ENCODE data around the gene JAKMIP3.

DNA sequence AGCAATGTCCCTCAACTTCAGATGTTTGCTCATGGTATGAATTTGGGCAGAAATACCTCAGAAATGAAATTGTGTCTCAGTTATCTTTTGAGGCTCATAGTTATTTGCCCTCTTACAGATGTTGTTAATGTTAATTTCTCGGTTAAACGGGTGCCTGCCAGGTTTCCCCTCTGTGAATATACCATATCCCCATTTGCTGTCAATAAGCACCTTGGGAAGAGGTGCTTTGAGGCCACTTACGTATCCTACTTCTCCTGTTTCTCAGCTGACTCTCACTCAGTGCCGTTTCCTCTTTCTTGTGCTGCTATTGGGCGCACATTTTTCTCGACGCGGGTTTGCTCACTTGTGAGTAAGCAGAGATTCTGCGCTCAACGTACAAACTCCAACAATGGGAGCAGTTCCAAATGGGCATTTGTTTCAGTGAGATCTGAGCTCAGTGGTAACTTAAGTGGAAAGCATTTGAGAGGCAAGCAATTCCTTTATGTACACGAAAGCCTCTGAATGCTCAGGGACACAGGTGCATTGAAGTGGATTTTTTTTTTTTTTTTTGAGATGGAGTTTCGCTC, 34.8 kb upstream of the JAKMIP3 start:
- TF ChIP-seq, protein P1, sequence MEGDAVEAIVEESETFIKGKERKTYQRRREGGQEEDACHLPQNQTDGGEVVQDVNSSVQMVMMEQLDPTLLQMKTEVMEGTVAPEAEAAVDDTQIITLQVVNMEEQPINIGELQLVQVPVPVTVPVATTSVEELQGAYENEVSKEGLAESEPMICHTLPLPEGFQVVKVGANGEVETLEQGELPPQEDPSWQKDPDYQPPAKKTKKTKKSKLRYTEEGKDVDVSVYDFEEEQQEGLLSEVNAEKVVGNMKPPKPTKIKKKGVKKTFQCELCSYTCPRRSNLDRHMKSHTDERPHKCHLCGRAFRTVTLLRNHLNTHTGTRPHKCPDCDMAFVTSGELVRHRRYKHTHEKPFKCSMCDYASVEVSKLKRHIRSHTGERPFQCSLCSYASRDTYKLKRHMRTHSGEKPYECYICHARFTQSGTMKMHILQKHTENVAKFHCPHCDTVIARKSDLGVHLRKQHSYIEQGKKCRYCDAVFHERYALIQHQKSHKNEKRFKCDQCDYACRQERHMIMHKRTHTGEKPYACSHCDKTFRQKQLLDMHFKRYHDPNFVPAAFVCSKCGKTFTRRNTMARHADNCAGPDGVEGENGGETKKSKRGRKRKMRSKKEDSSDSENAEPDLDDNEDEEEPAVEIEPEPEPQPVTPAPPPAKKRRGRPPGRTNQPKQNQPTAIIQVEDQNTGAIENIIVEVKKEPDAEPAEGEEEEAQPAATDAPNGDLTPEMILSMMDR (IDR thresholded peaks at IDR 0.05): no peak
- TF ChIP-seq POLR2A (IDR thresholded peaks at IDR 0.05) (no peak), POLR2AphosphoS5 (IDR thresholded peaks at IDR 0.05) (no peak)

Measured in breast epithelium (tissue), 3 donors.